ENCODE data around the gene HDAC4. TPM values are rescaled to one million over a fixed set of nuclear protein-coding genes. Genes with fewer than 3 reads are reported as not detected.

Gene HDAC4
- total RNA-seq, 1 experiment from 2014 or later: 40.1 TPM

GRCh38 chr2:239269173-239269885 lies 131.5 kb downstream of the HDAC4 start:
- H3K27ac ChIP-seq (ENCODE audit: low read length): no peak overlapping the region
- POLR2A ChIA-PET: no interaction called here
- intact Hi-C loops (cut with micrococcal nuclease; ENCODE audit: unreplicated experiment) (no loop called here), in situ Hi-C loops (cut with HindIII; ENCODE audit: low pct_unique_long_range_greater_than_20kb, low sequenced_read_pairs) (no loop called here)
- H3K9me3 ChIP-seq (ENCODE audit: control insufficient read depth, insufficient read depth, low read depth, low read length): no peaks in the 10 kb centered on the region
- H3K27me3 ChIP-seq (ENCODE audit: control insufficient read depth, insufficient read depth, low read length): no peaks in the 10 kb centered on the region
- no peak overlapping the region for H3K4me3 ChIP-seq (ENCODE audit: low read depth in 2 of 2, low read length in 2 of 2)
- no peaks in the 10 kb centered on the region for H3K36me3 ChIP-seq (ENCODE audit: control insufficient read depth, insufficient read depth, low read length)
- TF ChIP-seq POLR2AphosphoS5 (IDR thresholded peaks at IDR 0.05; ENCODE audit: low read depth, low read length): no peak
- DNase-seq (ENCODE audit: low read depth, low spot score) (no peak), ATAC-seq (no peak)
- CTCF ChIA-PET: no interaction called here
- BruUV-seq (replicated peaks): no TSS peak
- H3K4me1 ChIP-seq (ENCODE audit: control insufficient read depth, insufficient read depth, low read length): peaks cover 27% of the 10 kb centered on the region

- intact Hi-C loops (cut with micrococcal nuclease; ENCODE audit: unreplicated experiment): no loop called here
These were observed 132.3 kb downstream of the HDAC4 start for GRCh38 chr2:239268549-239268948.

More at GRCh38 chr2:239268549-239268948, 132.3 kb downstream of the HDAC4 start:
- DNase-seq (ENCODE audit: low read depth, low spot score) (no peak), ATAC-seq (no peak)
- in situ Hi-C loops (cut with HindIII; ENCODE audit: low pct_unique_long_range_greater_than_20kb, low sequenced_read_pairs): no loop called here
- ChIA-PET CTCF (no interaction called here), POLR2A (no interaction called here)
- BruUV-seq (replicated peaks): no TSS peak
- H3K9me3 ChIP-seq (ENCODE audit: control insufficient read depth, insufficient read depth, low read depth, low read length): no peaks in the 10 kb centered on the region
- no peak overlapping the region for H3K4me3 ChIP-seq (ENCODE audit: low read depth in 2 of 2, low read length in 2 of 2)
- peaks cover 26% of the 10 kb centered on the region for H3K4me1 ChIP-seq (ENCODE audit: control insufficient read depth, insufficient read depth, low read length)
- H3K27me3 ChIP-seq (ENCODE audit: control insufficient read depth, insufficient read depth, low read length): no peaks in the 10 kb centered on the region
- no peaks in the 10 kb centered on the region for H3K36me3 ChIP-seq (ENCODE audit: control insufficient read depth, insufficient read depth, low read length)
- TF ChIP-seq TCF7L2 (IDR thresholded peaks at IDR 0.05; ENCODE audit: low read depth, low read length) (no peak), POLR2AphosphoS5 (IDR thresholded peaks at IDR 0.05; ENCODE audit: low read depth, low read length) (no peak), SIN3A (IDR thresholded peaks at IDR 0.05; ENCODE audit: borderline replicate concordance, insufficient read depth, low read depth, low read length) (no peak), CTCF (IDR thresholded peaks at IDR 0.05) (no peak), REST (IDR thresholded peaks at IDR 0.05; ENCODE audit: insufficient read depth in 1 of 2, low read depth in 2 of 2, low read length in 1 of 2) (no peak)
- H3K27ac ChIP-seq (ENCODE audit: low read length): no peak overlapping the region
